Fibroblast of skin of right biceps (primary cell): ENCODE data around the gene CACNA1S.

Experiments
- DNase-seq: peaks from one replicate; pipeline ENCODE4 v3.0.0-alpha.2; 2013

The CACNA1S gene

GRCh38 chr1:201059871-201060555, 52.2 kb downstream of the CACNA1S start:
- DNase-seq = no peak

GRCh38 chr1:201059401-201059800, 52.8 kb downstream of the CACNA1S start:
- DNase-seq = no peak

GRCh38 chr1:201054091-201054543, 58.1 kb downstream of the CACNA1S start:
- no peak for DNase-seq

- DNase-seq = no peak
Observed at GRCh38 chr1:201053155-201053860, 58.9 kb downstream of the CACNA1S start.

- no peak for DNase-seq
Observed at GRCh38 chr1:201051399-201051798, 60.8 kb downstream of the CACNA1S start.

GRCh38 chr1:201050515-201051277, 61.5 kb downstream of the CACNA1S start:
- peak; percentile 6 for DNase-seq

GRCh38 chr1:201049248-201049831, 62.9 kb downstream of the CACNA1S start:
- no peak for DNase-seq

GRCh38 chr1:201048521-201048920, 63.7 kb downstream of the CACNA1S start:
- no peak for DNase-seq

GRCh38 chr1:201044119-201044518, 68.1 kb downstream of the CACNA1S start:
- no peak for DNase-seq

- DNase-seq = peak; percentile 67
Observed at GRCh38 chr1:201042779-201043461, 69.3 kb downstream of the CACNA1S start.

- no peak for DNase-seq
Observed at GRCh38 chr1:201041011-201041410, 71.2 kb downstream of the CACNA1S start.

GRCh38 chr1:201039876-201040275, 72.3 kb downstream of the CACNA1S start:
- DNase-seq = no peak

GRCh38 chr1:201039418-201039817, 72.8 kb downstream of the CACNA1S start:
- no peak for DNase-seq

GRCh38 chr1:201038186-201038876, 73.9 kb downstream of the CACNA1S start:
- DNase-seq = no peak

GRCh38 chr1:201036188-201036842, 75.9 kb downstream of the CACNA1S start:
- DNase-seq = no peak

GRCh38 chr1:201034671-201035070, 77.6 kb downstream of the CACNA1S start:
- no peak for DNase-seq

GRCh38 chr1:201032408-201032807, 79.8 kb downstream of the CACNA1S start:
- no peak for DNase-seq

- DNase-seq = no peak
Observed at GRCh38 chr1:201028461-201028889, 83.8 kb downstream of the CACNA1S start.

GRCh38 chr1:201026836-201027235, 85.4 kb downstream of the CACNA1S start:
- no peak for DNase-seq

- peak; percentile 45 for DNase-seq
Observed at GRCh38 chr1:201026234-201026633, 86.0 kb downstream of the CACNA1S start.

- DNase-seq = peak; percentile 81
Observed at GRCh38 chr1:201025571-201026002, 86.6 kb downstream of the CACNA1S start.
